NT2/D1 (cell line): ENCODE results near the gene PLCH1.

Source experiments
- DNase-seq: peaks from one replicate; pipeline ENCODE4 v3.0.0-alpha.2; 2011; ENCODE audit warnings: low read depth, low spot score
- H3K27me3 ChIP-seq: 2 replicates; pipeline ENCODE4 v1.6.0; 2011; ENCODE audit warnings: mild to moderate bottlenecking; ENCODE audit not compliant: insufficient read length, insufficient read depth
- H3K36me3 ChIP-seq: 2 replicates; pipeline ENCODE4 v1.6.1; 2011; ENCODE audit warnings: mild to moderate bottlenecking, low read length, mixed read lengths; ENCODE audit not compliant: insufficient read depth, insufficient read length
- H3K4me1 ChIP-seq: 2 replicates; pipeline ENCODE4 v1.5.1; 2011; ENCODE audit not compliant: insufficient read depth, insufficient read length
- H3K4me3 ChIP-seq: 2 replicates; pipeline ENCODE4 v1.5.1; 2011; ENCODE audit warnings: low read depth; ENCODE audit not compliant: insufficient read length
- H3K9ac ChIP-seq: 2 replicates; pipeline ENCODE4 v1.6.0; 2011; ENCODE audit warnings: low read depth; ENCODE audit not compliant: insufficient read length
- H3K9me3 ChIP-seq: 2 replicates; pipeline ENCODE4 v1.5.1; 2011; ENCODE audit warnings: mild to moderate bottlenecking, low read length; ENCODE audit not compliant: insufficient read depth
- SUZ12 ChIP-seq: IDR thresholded peaks from 2 replicates; pipeline ENCODE4 v1.6.1; 2011; ENCODE audit not compliant: insufficient read length, insufficient read depth; ENCODE audit errors: extremely low read depth
- YY1 ChIP-seq: IDR thresholded peaks from 2 replicates; pipeline ENCODE4 v1.6.1; 2011; ENCODE audit not compliant: insufficient read length, insufficient read depth
- ZNF274 ChIP-seq: IDR thresholded peaks from 2 replicates; pipeline ENCODE4 v1.6.1; 2011; ENCODE audit warnings: mild to moderate bottlenecking, low read depth, low read length

Gene PLCH1

DNA sequence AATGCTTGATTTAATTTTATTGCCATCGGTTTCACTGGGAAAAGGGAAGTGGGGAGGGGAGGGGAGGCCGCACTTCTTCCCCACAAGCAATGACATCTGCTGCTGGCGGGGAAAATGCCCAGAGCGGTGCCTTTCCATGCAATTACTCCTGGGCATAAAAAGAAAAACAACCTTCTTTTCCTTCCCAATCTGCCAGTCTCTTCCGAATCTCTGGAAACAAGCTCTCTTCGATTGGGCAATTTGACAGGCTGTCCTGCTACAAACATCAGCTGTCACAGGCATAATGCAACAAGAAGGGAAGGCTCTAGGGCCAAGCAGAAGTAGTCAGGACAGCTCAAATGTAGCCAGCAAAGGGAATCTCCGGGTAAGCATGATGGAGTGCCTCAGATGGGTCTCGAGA, 358.0 kb downstream of the PLCH1 start:
- Histone ChIP-seq H3K4me3 (no peak overlapping the region), H3K9ac (no peak overlapping the region), H3K4me1 (no peaks in the 10 kb centered on the region), H3K27me3 (no peaks in the 10 kb centered on the region), H3K36me3 (no peaks in the 10 kb centered on the region), H3K9me3 (no peaks in the 10 kb centered on the region)
- no peak for TF ChIP-seq ZNF274
- TF ChIP-seq SUZ12 = no peak
- TF ChIP-seq YY1 = no peak
- DNase-seq = no peak

DNA sequence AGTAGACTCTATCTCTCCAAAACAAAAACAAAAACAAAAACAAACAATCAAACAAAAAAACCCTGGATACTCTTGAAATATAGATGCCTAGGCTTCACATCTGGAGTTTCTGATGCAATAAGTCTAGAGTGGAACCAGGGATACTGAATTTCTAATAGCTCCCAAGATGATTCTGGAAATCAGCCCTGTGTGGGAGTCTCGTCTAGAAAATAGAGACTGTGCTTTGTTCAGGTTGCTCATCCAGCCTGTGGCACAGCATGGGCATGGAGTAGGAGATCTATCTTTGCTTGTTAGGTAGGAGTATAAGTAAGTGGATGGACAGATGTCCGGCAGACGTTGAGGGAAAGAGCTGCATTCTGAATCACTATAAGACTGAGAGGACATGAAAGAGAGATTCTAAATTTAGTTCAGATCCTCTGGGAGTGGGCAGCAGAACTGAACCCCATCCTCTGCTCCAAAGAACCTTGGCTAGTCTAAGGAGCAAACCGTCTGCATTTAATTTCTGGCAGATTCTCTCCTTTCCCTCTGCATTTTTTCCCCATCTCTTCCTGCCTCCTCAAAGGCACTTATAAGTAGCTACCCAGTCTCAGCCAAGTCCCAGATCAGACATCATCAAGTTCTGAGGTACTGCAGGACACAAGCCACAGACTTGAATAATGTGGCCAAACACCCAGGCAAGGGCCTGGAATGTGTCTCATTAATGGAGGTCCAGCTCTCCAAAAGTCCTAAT, 358.8 kb downstream of the PLCH1 start:
- Histone ChIP-seq H3K36me3 (no peaks in the 10 kb centered on the region), H3K9me3 (no peaks in the 10 kb centered on the region), H3K27me3 (no peaks in the 10 kb centered on the region), H3K4me3 (no peak overlapping the region), H3K9ac (no peak overlapping the region), H3K4me1 (no peaks in the 10 kb centered on the region)
- no peak for DNase-seq
- TF ChIP-seq SUZ12 = no peak
- no peak for TF ChIP-seq ZNF274
- no peak for TF ChIP-seq YY1

- TF ChIP-seq SUZ12 (no peak), YY1 (no peak), ZNF274 (no peak)
- Histone ChIP-seq H3K4me1 (no peaks in the 10 kb centered on the region), H3K27me3 (no peaks in the 10 kb centered on the region), H3K4me3 (no peak overlapping the region), H3K9me3 (no peaks in the 10 kb centered on the region), H3K9ac (no peak overlapping the region), H3K36me3 (no peaks in the 10 kb centered on the region)
- DNase-seq = peak; percentile 87
These were observed 362.4 kb downstream of the PLCH1 start for GRCh38 chr3:155382396-155383042.

GRCh38 chr3:155377847-155378246, 367.0 kb downstream of the PLCH1 start:
- no peak overlapping the region for H3K4me3 ChIP-seq
- no peaks in the 10 kb centered on the region for H3K27me3 ChIP-seq
- H3K9me3 ChIP-seq = no peaks in the 10 kb centered on the region
- H3K36me3 ChIP-seq = no peaks in the 10 kb centered on the region
- DNase-seq = no peak
- H3K4me1 ChIP-seq = no peaks in the 10 kb centered on the region
- no peak for TF ChIP-seq YY1
- H3K9ac ChIP-seq = no peak overlapping the region

DNA sequence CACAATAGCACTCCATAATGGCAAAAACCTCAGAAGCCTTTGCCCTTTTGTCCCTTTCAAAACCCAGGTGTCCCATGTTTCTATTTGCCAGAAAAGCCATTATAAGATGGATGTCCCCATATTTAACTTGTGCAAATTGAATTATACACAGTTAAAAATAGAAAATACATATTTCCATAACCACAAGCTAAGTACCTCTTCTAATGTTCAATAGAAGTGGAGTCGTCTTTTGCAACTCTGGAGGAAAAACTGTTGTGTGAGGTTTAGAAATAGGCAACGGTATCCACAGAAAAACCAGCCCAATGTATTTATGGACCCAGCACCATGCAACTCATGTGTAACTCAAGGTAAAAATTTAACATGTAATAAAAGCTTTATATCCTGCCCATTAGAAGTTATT, 367.8 kb downstream of the PLCH1 start:
- DNase-seq = no peak
- no peaks in the 10 kb centered on the region for H3K9me3 ChIP-seq
- TF ChIP-seq YY1 (no peak), SUZ12 (no peak), ZNF274 (no peak)

DNA sequence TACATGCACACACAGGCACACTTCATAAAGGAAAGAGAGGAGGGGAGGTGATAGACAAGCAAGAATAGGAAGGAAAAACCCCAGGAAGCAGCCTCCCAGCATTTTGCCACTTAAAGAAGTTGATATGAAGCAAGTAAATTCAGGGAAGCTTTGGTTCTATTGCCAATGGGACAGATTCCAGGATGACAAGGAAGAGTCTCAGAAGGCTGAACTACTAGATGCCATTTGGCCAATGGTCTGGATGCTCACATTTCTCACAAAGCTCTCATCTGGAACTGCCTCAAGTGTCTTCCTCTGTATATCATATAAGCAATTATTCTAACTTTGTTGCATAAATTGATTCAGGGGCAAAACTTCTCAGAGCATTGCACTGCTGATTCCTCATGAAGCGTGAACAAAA, 372.6 kb downstream of the PLCH1 start:
- Histone ChIP-seq H3K4me1 (no peaks in the 10 kb centered on the region), H3K9me3 (no peaks in the 10 kb centered on the region), H3K4me3 (no peak overlapping the region), H3K27me3 (no peaks in the 10 kb centered on the region), H3K9ac (no peak overlapping the region), H3K36me3 (no peaks in the 10 kb centered on the region)
- no peak for DNase-seq
- TF ChIP-seq YY1 = no peak

More for the DNA sequence above, 367.8 kb downstream of the PLCH1 start:
- Histone ChIP-seq H3K4me1 (no peaks in the 10 kb centered on the region), H3K27me3 (no peaks in the 10 kb centered on the region), H3K9ac (no peak overlapping the region), H3K4me3 (no peak overlapping the region), H3K36me3 (no peaks in the 10 kb centered on the region)

- Histone ChIP-seq H3K4me3 (no peak overlapping the region), H3K36me3 (no peaks in the 10 kb centered on the region), H3K27me3 (no peaks in the 10 kb centered on the region), H3K4me1 (no peaks in the 10 kb centered on the region), H3K9ac (no peak overlapping the region), H3K9me3 (peaks cover 6% of the 10 kb centered on the region)
- DNase-seq = no peak
- TF ChIP-seq YY1 (no peak), ZNF274 (no peak), SUZ12 (no peak)
These were observed 373.9 kb downstream of the PLCH1 start for GRCh38 chr3:155370764-155371503.
